GM18868 (cell line): ENCODE data around the gene MEGF10.

ENCODE experiments used
- ATAC-seq: cut with Tn5 transposase; IDR thresholded peaks from one replicate; pipeline ENCODE4 v1.9.1; 2021; ENCODE audit warnings: mild to moderate bottlenecking, moderate library complexity; ENCODE audit not compliant: unreplicated experiment

The MEGF10 gene

DNA sequence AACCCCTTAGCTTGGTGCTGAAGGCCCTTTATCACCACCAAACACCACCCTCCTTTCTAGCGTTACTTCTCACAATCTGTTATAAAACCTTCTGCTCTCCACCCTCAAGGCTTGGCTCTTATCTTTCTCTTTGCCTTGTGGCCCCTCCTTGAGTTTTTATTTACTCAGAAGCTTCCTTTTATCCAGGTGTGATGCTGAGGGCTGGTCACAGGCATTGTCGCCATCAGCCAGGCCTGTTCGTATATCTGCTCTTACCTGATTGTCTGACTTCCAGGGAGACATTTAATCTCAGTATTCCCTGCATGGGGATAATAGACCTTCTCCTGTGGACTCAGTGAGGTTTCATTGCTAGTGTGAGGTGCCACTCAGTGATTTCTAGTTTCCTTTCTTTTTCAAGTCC is 34.2 kb downstream of the MEGF10 start:
- ATAC-seq: no peak

DNA sequence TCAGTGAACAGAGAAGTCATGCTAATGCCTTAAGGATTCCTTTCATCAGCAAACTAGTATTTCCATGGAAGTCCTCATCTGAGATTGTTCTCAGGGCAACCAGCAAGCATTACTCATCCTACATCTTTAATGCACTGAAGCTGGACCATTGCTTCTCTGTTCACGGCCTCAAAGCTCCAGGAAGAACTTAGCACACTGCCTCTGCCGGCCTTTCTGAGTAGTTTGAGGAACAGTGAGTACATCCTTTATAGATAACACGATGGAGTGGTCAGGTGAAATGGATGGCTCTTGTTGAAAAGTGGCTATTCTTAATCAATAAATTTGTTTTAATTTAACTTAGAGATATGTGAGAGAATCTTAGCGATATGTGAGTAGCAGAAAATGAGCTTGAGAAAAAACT is 35.8 kb downstream of the MEGF10 start:
- ATAC-seq: no peak

DNA sequence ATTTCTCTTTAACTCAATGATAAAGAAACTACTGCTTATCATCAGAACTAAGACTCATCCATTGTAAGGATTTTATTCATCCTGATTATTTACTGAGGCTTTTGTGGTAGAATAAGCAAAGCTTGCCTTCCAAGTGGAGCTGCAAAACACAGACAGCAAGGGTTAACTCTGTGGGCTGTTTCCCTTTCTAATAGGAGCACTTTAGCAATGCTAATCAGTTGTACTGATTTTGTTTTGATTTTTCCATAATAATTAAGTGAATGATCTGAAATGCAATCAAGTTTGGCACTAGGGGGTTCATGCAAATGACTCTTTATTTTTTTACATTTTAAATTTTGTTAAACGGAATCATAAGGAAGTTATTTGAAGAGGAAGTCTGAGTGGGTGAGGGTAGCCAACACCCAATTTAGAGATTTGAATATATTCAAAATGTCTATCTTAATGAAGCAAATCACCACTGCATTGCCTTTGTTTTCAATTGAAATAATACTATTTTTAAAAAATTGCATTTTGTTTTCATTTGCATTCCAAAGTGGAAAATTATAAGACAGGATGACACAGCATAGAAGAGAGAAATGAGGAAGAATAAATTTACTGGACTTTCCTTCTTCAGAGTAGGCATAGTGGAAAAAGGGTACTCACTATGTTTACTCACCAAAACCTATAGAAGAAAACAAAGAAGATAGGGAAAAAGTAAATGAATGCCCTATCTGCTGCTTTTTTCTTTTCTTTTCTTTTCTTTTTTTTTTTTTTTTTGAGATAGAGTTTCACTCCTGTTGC is 36.6 kb downstream of the MEGF10 start:
- no peak for ATAC-seq

GRCh38 chr5:127330116-127330515 is 39.5 kb downstream of the MEGF10 start:
- no peak for ATAC-seq

- no peak for ATAC-seq
These were observed 41.5 kb downstream of the MEGF10 start for GRCh38 chr5:127331890-127332649.

- no peak for ATAC-seq
These were observed 42.9 kb downstream of the MEGF10 start for GRCh38 chr5:127333483-127333882.

DNA sequence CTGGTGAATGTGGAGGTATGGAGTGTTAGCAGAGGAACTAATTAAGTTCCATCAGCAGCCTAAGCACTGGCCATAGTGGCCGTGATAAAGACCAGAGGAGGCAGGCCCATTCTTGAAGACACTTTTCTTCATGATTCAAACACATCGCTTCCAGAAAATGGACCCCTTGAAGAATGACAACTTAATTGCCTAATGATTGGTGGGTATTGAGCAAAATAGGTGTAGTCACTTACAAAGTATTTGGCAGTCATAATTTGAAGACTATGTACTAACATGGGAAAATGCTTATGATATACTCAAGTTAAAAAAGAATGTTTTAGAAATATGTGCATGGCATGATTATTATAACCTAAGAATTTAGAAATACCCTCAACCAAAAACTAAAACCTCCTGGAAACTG is 44.8 kb downstream of the MEGF10 start:
- no peak for ATAC-seq

- no peak for ATAC-seq
These were observed 47.3 kb downstream of the MEGF10 start for GRCh38 chr5:127337876-127338275.

GRCh38 chr5:127338501-127338900 is 47.9 kb downstream of the MEGF10 start:
- no peak for ATAC-seq

DNA sequence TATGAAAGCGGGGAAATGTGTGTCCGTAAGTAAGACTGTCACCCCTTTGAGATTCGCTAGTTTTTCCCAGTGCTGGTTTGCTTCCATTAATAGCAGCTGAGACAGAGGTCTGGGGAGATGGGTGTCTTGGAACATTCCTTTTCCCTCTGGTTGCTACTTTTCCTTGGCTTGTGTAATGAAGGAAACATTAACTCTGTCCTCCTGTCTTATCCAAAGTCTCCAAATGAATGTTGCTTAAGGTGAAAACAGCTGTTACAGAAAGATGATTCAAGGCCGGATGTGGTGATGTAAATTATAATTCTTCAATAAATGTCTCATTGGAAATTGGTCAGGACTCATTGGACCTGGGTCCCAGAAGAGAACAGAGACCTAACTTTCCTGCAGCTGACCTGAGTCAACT is 50.0 kb downstream of the MEGF10 start:
- no peak for ATAC-seq

DNA sequence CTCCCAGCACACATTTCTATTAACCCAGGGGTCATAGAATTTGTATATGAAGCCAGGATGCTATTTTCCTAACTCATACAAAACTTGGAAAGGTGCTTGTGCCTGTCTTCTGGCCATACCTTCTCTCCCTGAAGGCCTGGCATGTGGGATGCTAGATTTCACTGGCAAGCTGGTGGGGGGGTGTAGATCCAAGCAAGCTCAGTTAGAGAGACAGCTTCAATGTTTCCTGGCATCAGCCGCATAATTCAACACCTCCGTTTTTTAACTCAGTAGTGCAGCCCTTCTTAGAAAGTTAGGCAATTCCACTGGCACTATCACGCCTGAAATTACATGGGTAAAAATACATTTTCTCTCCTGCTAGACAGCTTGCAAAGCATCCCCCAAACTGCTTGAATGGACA is 51.8 kb downstream of the MEGF10 start:
- ATAC-seq: no peak

- no peak for ATAC-seq
These were observed 52.7 kb downstream of the MEGF10 start for GRCh38 chr5:127343313-127343712.

GRCh38 chr5:127343866-127344265 is 53.3 kb downstream of the MEGF10 start:
- no peak for ATAC-seq

GRCh38 chr5:127344931-127345330 is 54.3 kb downstream of the MEGF10 start:
- ATAC-seq: no peak

- ATAC-seq: no peak
These were observed 60.8 kb downstream of the MEGF10 start for GRCh38 chr5:127351418-127351817.

DNA sequence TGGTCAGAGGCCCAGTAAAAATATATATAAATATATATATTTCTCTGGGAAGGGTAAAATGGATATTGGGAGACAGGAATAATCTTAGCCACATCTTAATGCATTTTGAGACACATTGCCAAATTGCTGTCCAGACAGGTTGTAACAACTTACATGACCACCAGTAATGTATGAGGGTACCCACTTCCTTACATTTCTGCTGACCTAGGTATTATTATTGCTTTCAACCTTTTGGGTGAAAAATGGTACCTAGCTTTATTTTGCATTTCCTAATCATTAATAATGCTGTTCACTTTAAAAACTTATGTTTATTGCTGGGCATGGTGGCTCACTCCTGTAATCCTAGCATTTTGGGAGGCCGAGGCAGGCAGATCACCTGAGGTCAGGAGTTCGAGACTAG is 61.5 kb downstream of the MEGF10 start:
- ATAC-seq: no peak

- no peak for ATAC-seq
These were observed 62.7 kb downstream of the MEGF10 start for GRCh38 chr5:127353327-127353726.

- ATAC-seq: no peak
These were observed 63.2 kb downstream of the MEGF10 start for GRCh38 chr5:127353796-127354195.

GRCh38 chr5:127355337-127355736 is 64.7 kb downstream of the MEGF10 start:
- no peak for ATAC-seq

- no peak for ATAC-seq
These were observed 67.7 kb downstream of the MEGF10 start for GRCh38 chr5:127358284-127358683.

- no peak for ATAC-seq
These were observed 68.1 kb downstream of the MEGF10 start for GRCh38 chr5:127358740-127359139.

- ATAC-seq: no peak
These were observed 68.9 kb downstream of the MEGF10 start for GRCh38 chr5:127359502-127359901.
